HepG2 (cell line): ENCODE results near the gene ZNF217. TPM values are rescaled to one million over a fixed set of nuclear protein-coding genes. Genes with fewer than 3 reads are reported as not detected.

ENCODE experiments used
- AKNA ChIP-seq: sonication (generic); formaldehyde crosslinking; IDR thresholded peaks from 2 replicates; pipeline ENCODE4 v1.4.0; 2020; ENCODE audit warnings: missing genetic modification reagents, borderline replicate concordance
- ATF5 ChIP-seq: sonication (generic); formaldehyde crosslinking; IDR thresholded peaks from 2 replicates; pipeline ENCODE4 v1.4.0; 2020; ENCODE audit warnings: mild to moderate bottlenecking, low read depth, missing genetic modification reagents
- CCAR2 ChIP-seq: fragments of 200-400 bp; formaldehyde crosslinking; optimal IDR thresholded peaks from 2 replicates; pipeline ENCODE3; 2018; ENCODE audit warnings: low read depth, mild to moderate bottlenecking, low read length, moderate library complexity
- CEBPB ChIP-seq: IDR thresholded peaks from 2 replicates; pipeline ENCODE4 v1.6.1; 2011; ENCODE audit warnings: low read depth, low read length, improper control_type of control experiment, borderline replicate concordance
- CENPBD1 ChIP-seq: sonication (generic); formaldehyde crosslinking; IDR thresholded peaks from 2 replicates; pipeline ENCODE4 v1.8.0; 2022; ENCODE audit warnings: missing genetic modification reagents, low read depth, mild to moderate bottlenecking, borderline replicate concordance
- PHF5A ChIP-seq: IDR thresholded peaks from one replicate; pipeline ENCODE4 v1.6.1; 2018; ENCODE audit warnings: low read depth, missing genetic modification reagents; ENCODE audit not compliant: unreplicated experiment
- SNAPC4 ChIP-seq: sonication (generic); formaldehyde crosslinking; IDR thresholded peaks from 2 replicates; pipeline ENCODE4 v1.4.0; 2020; ENCODE audit warnings: mild to moderate bottlenecking, missing genetic modification reagents
- TGIF2 ChIP-seq: IDR thresholded peaks from 2 replicates; pipeline ENCODE4 v1.6.1; 2016; ENCODE audit warnings: control low read depth, missing compliant biosample characterization
- ZBTB20 ChIP-seq: sonication (generic); formaldehyde crosslinking; IDR thresholded peaks from 2 replicates; pipeline ENCODE4 v1.8.1; 2023; ENCODE audit warnings: missing genetic modification reagents, low read depth, mild to moderate bottlenecking, borderline replicate concordance
- ZBTB3 ChIP-seq: sonication (generic); formaldehyde crosslinking; IDR thresholded peaks from 2 replicates; pipeline ENCODE4 v1.4.0; 2020; ENCODE audit warnings: low read depth, mild to moderate bottlenecking, moderate library complexity, missing genetic modification reagents, borderline replicate concordance
- ZNF230 ChIP-seq: sonication (generic); formaldehyde crosslinking; IDR thresholded peaks from 2 replicates; pipeline ENCODE4 v1.4.0; 2020; ENCODE audit warnings: mild to moderate bottlenecking, missing genetic modification reagents
- ZNF7 ChIP-seq: IDR thresholded peaks from 2 replicates; pipeline ENCODE4 v1.6.1; 2016; ENCODE audit warnings: missing biosample characterization, missing genetic modification reagents
- ZNF713 ChIP-seq: sonication (generic); formaldehyde crosslinking; IDR thresholded peaks from 2 replicates; pipeline ENCODE4 v1.4.0; 2020; ENCODE audit warnings: mild to moderate bottlenecking, missing genetic modification reagents
- ZNF781 ChIP-seq: sonication (generic); formaldehyde crosslinking; IDR thresholded peaks from 2 replicates; pipeline ENCODE4 v1.5.1; 2020; ENCODE audit warnings: borderline replicate concordance, mild to moderate bottlenecking, missing genetic modification reagents; ENCODE audit errors: not compliant biosample characterization
- polyA plus RNA-seq, 8 experiments: library from polyadenylated mRNA; depleted of rRNA in 3 of 8; stranded (reverse) in 7 of 8; unstranded in 1 of 8; fragments of >200 nt; fragmentation: Illumina TruSeq in 4 of 8; extraction: Trizol in 4 of 8; gene quantifications; 2 replicates each; pipeline versions ENCODE4 v1.2.1 to v1.2.3, GENCODE V29; 2011 to 2016; ENCODE audit warnings: low read depth in 4 of 8, missing spikeins in 1 of 8, mixed read lengths in 1 of 8; ENCODE audit not compliant: insufficient read depth in 1 of 8
- total RNA-seq, 5 experiments: library from RNA; depleted of rRNA; stranded (reverse); fragments of >200 nt; fragmentation: Illumina TruSeq; extraction: Trizol; gene quantifications; 2 replicates each; pipeline ENCODE4 v1.2.3, GENCODE V29; 2016; ENCODE audit warnings: low read depth in 1 of 5

The ZNF217 gene
- total and polyA plus RNA-seq, 2 of the 13 experiments (the other 11 are each of a cell fraction or from before 2014, with no cell fraction given): 22.3 to 29.8 TPM

GRCh38 chr20:53642196-53643030 lies 48.8 kb upstream of the ZNF217 start (continued):
- no peak for TF ChIP-seq CENPBD1
- no peak for TF ChIP-seq ATF5 (CRISPR knock-in tag)
- TF ChIP-seq AKNA (CRISPR knock-in tag): 0 out of 2 replicates have a peak, but pooled peaks have one; percentile 30
- TF ChIP-seq CCAR2: peak; percentile 38
- no peak for TF ChIP-seq TGIF2 (CRISPR knock-in tag)
- peak; percentile 81; the same call in 1 of the 2 replicates for TF ChIP-seq ZNF230 (CRISPR knock-in tag)
- peak; percentile 86 for TF ChIP-seq PHF5A (CRISPR knock-in tag)
- TF ChIP-seq ZBTB3 (CRISPR knock-in tag): peak; percentile 65; the same call in 1 of the 2 replicates
- peak; percentile 93 for TF ChIP-seq CEBPB
- no peak for TF ChIP-seq ZNF713 (CRISPR knock-in tag)
- TF ChIP-seq SNAPC4 (CRISPR knock-in tag): peak; percentile 88
- peak; percentile 77; the same call in 1 of the 2 replicates for TF ChIP-seq ZBTB20 (CRISPR knock-in tag)
- TF ChIP-seq ZNF781 (CRISPR knock-in tag): peak; percentile 36
- TF ChIP-seq ZNF7 (CRISPR knock-in tag): no peak
